Vagina (tissue), 2 donors: Measurements from ENCODE around the gene CDKN2AIP. TPM values are rescaled to one million over a fixed set of nuclear protein-coding genes. Genes with fewer than 3 reads are reported as not detected.

Source experiments
- DNase-seq, 2 donors: peaks; one replicate each; pipeline ENCODE4 v3.0.0-alpha.2; 2017; ENCODE audit errors: extremely low spot score in 2 of 2
- H3K27ac ChIP-seq: fragments of 200-600 bp; sonication (generic); one replicate; pipeline ENCODE4 v1.5.1; 2019
- H3K27me3 ChIP-seq: fragments of 200-600 bp; sonication (generic); one replicate; pipeline ENCODE4 v1.5.1; 2019
- H3K36me3 ChIP-seq, 2 donors: fragments of 200-600 bp; sonication (generic); one replicate each; pipeline ENCODE4 v1.5.1; 2017 to 2019
- H3K4me1 ChIP-seq: fragments of 200-600 bp; sonication (generic); one replicate; pipeline ENCODE4 v1.5.1; 2019
- H3K4me3 ChIP-seq, 2 donors: fragments of 200-600 bp; sonication (generic); 1 replicate in 1 of 2; 2 replicates in 1 of 2; pipeline ENCODE4 v1.5.1; 2016 to 2019
- H3K9me3 ChIP-seq: fragments of 200-600 bp; sonication (generic); one replicate; pipeline ENCODE4 v1.5.1; 2019
- CTCF ChIP-seq, 3 experiments: fragments of 450-650 bp in 2 of 3; fragments of 200-600 bp in 1 of 3; sonication (generic) in 1 of 3; IDR thresholded peaks; one replicate each; pipeline ENCODE4 v1.5.1; 2017 to 2019; ENCODE audit warnings: antibody characterized with exemption in 3 of 3, mild to moderate bottlenecking in 2 of 3, moderate library complexity in 2 of 3
- POLR2A ChIP-seq, 2 donors: fragments of 450-650 bp; IDR thresholded peaks; one replicate each; pipeline ENCODE4 v1.6.1; 2017; ENCODE audit warnings: antibody characterized with exemption in 2 of 2, mild to moderate bottlenecking in 2 of 2, moderate library complexity in 2 of 2
- POLR2AphosphoS5 ChIP-seq, 2 donors: sonication (generic); formaldehyde crosslinking; IDR thresholded peaks; one replicate each; pipeline ENCODE4 v1.9.0; 2017; ENCODE audit warnings: antibody characterized with exemption in 2 of 2, mild to moderate bottlenecking in 2 of 2, low read depth in 1 of 2; ENCODE audit not compliant: insufficient read depth in 1 of 2
- intact Hi-C: fragments of 100-400 bp; cut with DNase I; formaldehyde crosslinking; loops from one replicate; pipeline ENCODE4 v1.15.1; 2023
- total RNA-seq: library from RNA; depleted of rRNA; stranded (reverse); fragments of >200 nt; gene quantifications from one replicate; pipeline ENCODE4 v1.2.3, GENCODE V29; 2016

The CDKN2AIP gene
- total RNA-seq, 1 donor from 2014 or later, result 15.0 TPM

- no peak overlapping the region for H3K27ac ChIP-seq
- H3K36me3 ChIP-seq, result no peaks in the 10 kb centered on the region
- no peaks in the 10 kb centered on the region for H3K9me3 ChIP-seq
- no peak for DNase-seq
- no peak overlapping the region for H3K4me3 ChIP-seq
- H3K27me3 ChIP-seq, result no peaks in the 10 kb centered on the region
- intact Hi-C loops, result no loop called here
- H3K4me1 ChIP-seq, result no peaks in the 10 kb centered on the region
- TF ChIP-seq POLR2AphosphoS5 (IDR thresholded peaks at IDR 0.05; ENCODE audit: insufficient read depth in 1 of 2, low read depth in 1 of 2) (no peak), POLR2A (IDR thresholded peaks at IDR 0.05) (no peak), CTCF (IDR thresholded peaks at IDR 0.05) (no peak)
Observed at GRCh38 chr4:183412821-183413220, 31.6 kb upstream of the CDKN2AIP start.

GRCh38 chr4:183413234-183414200 is 30.9 kb upstream of the CDKN2AIP start:
- no peak overlapping the region for H3K27ac ChIP-seq
- no peaks in the 10 kb centered on the region for H3K27me3 ChIP-seq
- H3K4me3 ChIP-seq, result no peak overlapping the region
- no peaks in the 10 kb centered on the region for H3K9me3 ChIP-seq
- intact Hi-C loops, result no loop called here
- no peak for DNase-seq
- no peaks in the 10 kb centered on the region for H3K4me1 ChIP-seq
- TF ChIP-seq POLR2A (IDR thresholded peaks at IDR 0.05) (no peak), CTCF (IDR thresholded peaks at IDR 0.05) (no peak), POLR2AphosphoS5 (IDR thresholded peaks at IDR 0.05; ENCODE audit: insufficient read depth in 1 of 2, low read depth in 1 of 2) (no peak)
- H3K36me3 ChIP-seq, result no peaks in the 10 kb centered on the region

GRCh38 chr4:183416879-183417755 is 27.3 kb upstream of the CDKN2AIP start:
- intact Hi-C loops, result no loop called here
- no peak for TF ChIP-seq CTCF (IDR thresholded peaks at IDR 0.05)
- TF ChIP-seq POLR2AphosphoS5 (IDR thresholded peaks at IDR 0.05; ENCODE audit: insufficient read depth in 1 of 2, low read depth in 1 of 2), result no peak
- no peak for TF ChIP-seq POLR2A (IDR thresholded peaks at IDR 0.05)
- H3K36me3 ChIP-seq, result no peaks in the 10 kb centered on the region
- H3K27ac ChIP-seq, result no peak overlapping the region
- DNase-seq, result no peak
- no peak overlapping the region for H3K4me3 ChIP-seq
- H3K27me3 ChIP-seq, result no peaks in the 10 kb centered on the region
- no peaks in the 10 kb centered on the region for H3K9me3 ChIP-seq
- no peaks in the 10 kb centered on the region for H3K4me1 ChIP-seq

GRCh38 chr4:183422962-183423631 is 21.3 kb upstream of the CDKN2AIP start:
- TF ChIP-seq CTCF (IDR thresholded peaks at IDR 0.05) (no peak), POLR2A (IDR thresholded peaks at IDR 0.05) (no peak), POLR2AphosphoS5 (IDR thresholded peaks at IDR 0.05; ENCODE audit: insufficient read depth in 1 of 2, low read depth in 1 of 2) (no peak)
- intact Hi-C loops, result no loop called here
- H3K36me3 ChIP-seq, result no peaks in the 10 kb centered on the region
- no peaks in the 10 kb centered on the region for H3K4me1 ChIP-seq
- DNase-seq, result no peak
- H3K9me3 ChIP-seq, result no peaks in the 10 kb centered on the region
- no peak overlapping the region for H3K27ac ChIP-seq
- H3K4me3 ChIP-seq, result no peak overlapping the region
- H3K27me3 ChIP-seq, result no peaks in the 10 kb centered on the region
